GM12801 (cell line): ENCODE results near the gene C13orf42.

ENCODE experiments used
- CTCF ChIP-seq: IDR thresholded peaks from one replicate; pipeline ENCODE4 v1.5.1; 2011; ENCODE audit warnings: control low read depth; ENCODE audit not compliant: insufficient read length; ENCODE audit errors: extremely low read depth

The C13orf42 gene

DNA sequence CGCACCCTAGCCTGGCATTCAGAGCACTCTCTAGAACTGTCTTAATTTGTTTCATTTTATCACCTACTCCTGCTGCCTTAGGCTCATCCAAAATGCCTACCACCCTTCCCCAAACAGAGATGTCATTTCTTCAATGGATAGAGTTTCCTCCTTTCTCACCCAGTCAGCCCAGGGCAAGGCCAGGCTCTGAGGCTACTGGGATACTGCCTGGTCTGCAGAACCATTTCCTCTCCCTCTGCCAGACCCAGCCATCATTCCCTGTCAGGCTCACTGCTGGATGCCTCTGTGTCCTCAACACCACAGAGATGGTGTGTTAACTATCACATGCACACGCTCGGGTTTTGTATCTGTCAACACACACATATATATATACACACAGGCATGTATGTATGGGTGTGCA, 47.2 kb downstream of the C13orf42 start:
- TF ChIP-seq CTCF, result no peak

DNA sequence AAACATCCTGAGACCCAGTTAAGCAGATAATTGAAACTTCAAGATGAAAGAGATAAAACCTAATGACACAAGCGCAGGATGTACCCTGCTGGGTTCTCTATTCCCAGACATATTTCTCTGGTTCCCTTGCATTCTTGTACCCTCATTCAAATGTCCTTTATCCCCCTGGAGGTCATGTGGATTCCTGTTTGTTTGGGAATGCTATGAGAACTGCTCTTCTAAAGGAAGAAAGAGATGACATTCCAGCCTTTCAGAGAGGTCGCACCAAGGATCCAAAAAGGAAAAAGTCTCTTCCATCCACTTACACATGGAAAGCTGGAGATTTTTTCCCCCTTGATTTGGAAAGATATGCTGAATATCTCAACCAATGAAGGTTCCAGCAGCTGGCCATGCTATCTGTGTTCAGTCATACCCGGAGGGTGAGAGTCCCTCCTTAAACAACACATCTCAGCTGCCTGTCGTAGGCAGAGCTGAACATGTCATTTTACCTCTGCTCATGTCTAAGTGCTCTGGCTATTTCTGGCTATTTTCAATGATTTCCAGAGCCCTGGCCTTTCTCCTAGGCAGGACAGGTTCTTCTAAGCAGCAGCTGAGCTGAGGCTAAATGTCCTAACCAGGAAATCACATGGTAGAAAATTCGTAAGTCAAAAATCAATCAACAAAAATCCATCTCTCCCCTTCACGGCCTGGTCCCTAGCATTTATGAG, 52.5 kb downstream of the C13orf42 start:
- no peak for TF ChIP-seq CTCF

DNA sequence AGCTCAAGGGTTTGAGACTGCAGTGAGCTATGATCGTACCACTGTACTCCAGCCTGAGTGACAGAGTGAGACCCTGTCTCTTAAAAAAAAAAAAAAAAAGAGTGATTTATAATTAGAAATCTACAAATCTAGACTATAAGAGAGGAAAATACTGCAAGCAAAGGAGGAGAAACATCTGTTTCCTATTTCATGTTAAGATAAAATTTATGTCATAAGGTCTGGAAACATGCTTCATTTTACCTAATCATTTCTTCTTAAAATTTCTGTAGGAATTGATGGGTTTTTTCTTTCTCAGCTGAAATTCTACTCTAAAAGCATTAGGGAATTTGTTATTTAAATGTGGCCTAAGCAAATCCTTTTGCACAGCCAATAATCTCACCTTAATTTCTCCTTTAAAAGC, 53.2 kb downstream of the C13orf42 start:
- TF ChIP-seq CTCF, result no peak

- TF ChIP-seq CTCF, result no peak
Measured at GRCh38 chr13:51057001-51057400, 54.1 kb downstream of the C13orf42 start.

DNA sequence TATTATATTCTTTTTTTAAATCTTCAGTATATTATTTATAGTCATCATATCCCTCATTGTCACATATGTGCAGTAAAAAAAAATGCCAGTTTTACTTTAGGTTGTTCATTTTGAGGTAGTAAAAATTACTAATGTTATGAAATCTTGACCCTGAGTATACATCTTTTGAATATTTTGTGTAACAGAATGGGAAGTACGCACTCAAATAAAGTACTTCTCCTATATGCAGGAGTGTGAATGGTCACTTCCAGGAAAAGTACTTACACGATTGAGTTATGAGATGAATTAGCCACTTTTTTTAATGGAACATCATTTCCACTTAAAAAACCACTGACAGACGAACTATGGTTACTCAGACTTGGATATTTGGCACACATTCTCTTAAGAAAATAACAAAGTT, 58.5 kb downstream of the C13orf42 start:
- no peak for TF ChIP-seq CTCF

- no peak for TF ChIP-seq CTCF
Measured at GRCh38 chr13:51050021-51050830, 60.8 kb downstream of the C13orf42 start.

- TF ChIP-seq CTCF, result no peak
Measured at GRCh38 chr13:51048616-51049015, 62.5 kb downstream of the C13orf42 start.
